ENCODE data around the gene CCM2.
A peak's percentile ranks its signal among the peaks of the same experiment; 100 is the strongest.

The CCM2 gene

GRCh38 chr7:44982535-44982923 lies 17.5 kb upstream of the CCM2 start:
- DNase-seq, result no peak
- intact Hi-C loops (cut with DNase I; ENCODE audit: low total_unique reads), result loop anchor here (10.0 kb wide), 1 partner anchor 378 kb away; the partner anchor contains the start of gene OGDH
- Histone ChIP-seq H3K36me3 (peaks cover 17 to 75% (median 41%) of the 10 kb centered on the region in 3 donors), H3K9me3 (no peaks in the 10 kb centered on the region), H3K4me3 (no peak overlapping the region), H3K27me3 (no peaks in the 10 kb centered on the region), H3K4me1 (peaks cover 0 to 20% (median 17%) of the 10 kb centered on the region in 4 donors), H3K27ac (no peak overlapping the region)
- no peak for TF ChIP-seq CTCF (IDR thresholded peaks at IDR 0.05)

DNA sequence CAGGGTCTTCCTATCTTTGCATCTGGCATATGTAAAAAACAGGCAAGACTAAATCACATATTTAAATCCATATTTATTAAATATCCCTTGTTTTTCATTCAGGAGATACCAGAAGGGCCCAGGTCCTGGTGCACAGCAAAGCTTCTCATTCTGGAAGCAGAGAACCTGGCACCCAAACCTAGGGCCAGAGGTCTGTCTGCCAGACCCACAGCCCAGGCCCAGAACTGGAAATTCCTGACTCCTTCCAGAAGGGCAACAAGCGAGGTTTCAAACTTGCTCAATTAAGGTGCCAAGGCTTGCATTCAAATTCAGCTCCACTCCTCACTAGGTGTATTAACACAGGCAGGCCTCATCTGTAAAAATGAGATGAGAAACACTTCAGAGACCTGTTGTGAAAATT lies 17.0 kb upstream of the CCM2 start:
- Histone ChIP-seq H3K27ac (no peak overlapping the region), H3K4me3 (no peak overlapping the region), H3K27me3 (no peaks in the 10 kb centered on the region), H3K9me3 (no peaks in the 10 kb centered on the region), H3K36me3 (peaks cover 17 to 71% (median 41%) of the 10 kb centered on the region in 3 donors), H3K4me1 (peaks cover 0 to 20% (median 17%) of the 10 kb centered on the region in 4 donors)
- intact Hi-C loops (cut with DNase I; ENCODE audit: low total_unique reads), result loop anchor here (10.0 kb wide), 1 partner anchor 378 kb away; the partner anchor contains the start of gene OGDH
- TF ChIP-seq CTCF (IDR thresholded peaks at IDR 0.05), result no peak
- no peak for DNase-seq

DNA sequence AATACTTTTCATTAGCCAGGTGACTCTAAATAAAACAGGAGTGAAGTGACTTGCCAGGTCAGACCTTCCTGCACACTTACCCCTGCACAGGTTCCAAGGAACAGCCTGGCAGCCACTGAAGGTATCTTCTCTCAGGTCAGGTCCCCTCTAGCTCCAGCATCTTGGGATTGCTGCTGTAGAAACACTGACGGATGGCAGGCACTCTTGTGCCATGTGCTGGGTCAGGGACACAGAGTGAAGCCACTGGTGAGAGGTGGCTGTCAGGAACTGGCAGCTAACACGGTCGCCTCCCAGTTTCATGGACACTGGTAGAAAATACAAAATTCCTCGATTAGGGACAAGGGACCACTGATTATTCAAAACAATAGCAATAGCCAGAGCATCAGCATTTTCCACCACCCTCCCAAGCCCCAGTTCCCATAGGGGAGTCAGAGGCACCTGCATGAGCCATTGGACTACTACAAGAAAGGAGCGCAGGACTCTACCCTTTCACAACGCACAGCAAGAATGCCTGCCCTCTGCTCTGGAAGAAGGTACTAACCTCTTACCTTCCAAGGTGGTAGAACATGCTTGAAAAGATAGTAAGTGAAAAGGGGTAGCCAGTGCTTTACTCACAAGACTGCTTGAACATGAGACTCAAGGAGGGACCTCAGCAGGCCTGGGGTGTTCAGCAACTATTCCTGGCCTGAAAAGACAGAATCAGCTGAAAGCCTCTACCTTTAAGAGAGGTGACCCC lies 16.1 kb upstream of the CCM2 start:
- DNase-seq, result no peak
- Histone ChIP-seq H3K27ac (no peak overlapping the region), H3K4me3 (no peak overlapping the region), H3K36me3 (peaks cover 17 to 62% (median 41%) of the 10 kb centered on the region in 3 donors), H3K9me3 (no peaks in the 10 kb centered on the region), H3K4me1 (peaks cover 0 to 20% (median 17%) of the 10 kb centered on the region in 4 donors), H3K27me3 (no peaks in the 10 kb centered on the region)
- intact Hi-C loops (cut with DNase I; ENCODE audit: low total_unique reads), result loop anchor here (10.0 kb wide), 1 partner anchor 379 kb away; the partner anchor contains the start of gene OGDH
- no peak for TF ChIP-seq CTCF (IDR thresholded peaks at IDR 0.05)

GRCh38 chr7:44984478-44984758 lies 15.6 kb upstream of the CCM2 start:
- H3K36me3 ChIP-seq, result peaks cover 17 to 57% (median 41%) of the 10 kb centered on the region in 3 donors

GRCh38 chr7:44985033-44985695 lies 14.8 kb upstream of the CCM2 start:
- peak overlapping the region; percentile 56 to 61 for H3K4me3 ChIP-seq
- peak overlapping the region; percentile 94 to 95 for H3K27ac ChIP-seq
- no peaks in the 10 kb centered on the region for H3K27me3 ChIP-seq
- peaks cover 0 to 20% (median 17%) of the 10 kb centered on the region in 4 donors for H3K4me1 ChIP-seq
- H3K36me3 ChIP-seq, result peaks cover 17 to 50% (median 41%) of the 10 kb centered on the region in 3 donors
- no peak for DNase-seq
- intact Hi-C loops (cut with DNase I; ENCODE audit: low total_unique reads), result loop anchor here (10.0 kb wide), 1 partner anchor 380 kb away; the partner anchor contains the start of gene OGDH
- TF ChIP-seq CTCF (IDR thresholded peaks at IDR 0.05), result no peak
- no peaks in the 10 kb centered on the region for H3K9me3 ChIP-seq

More at GRCh38 chr7:44984478-44984758, 15.6 kb upstream of the CCM2 start:
- Histone ChIP-seq H3K4me3 (no peak overlapping the region), H3K9me3 (no peaks in the 10 kb centered on the region), H3K4me1 (peaks cover 0 to 20% (median 17%) of the 10 kb centered on the region in 4 donors), H3K27ac (no peak overlapping the region), H3K27me3 (no peaks in the 10 kb centered on the region)
- no peak for DNase-seq
- intact Hi-C loops (cut with DNase I; ENCODE audit: low total_unique reads), result loop anchor here (10.0 kb wide), 1 partner anchor 380 kb away; the partner anchor contains the start of gene OGDH
- no peak for TF ChIP-seq CTCF (IDR thresholded peaks at IDR 0.05)

Data from tibial artery (tissue), 4 donors.